HEK293T (cell line): ENCODE measurements around the gene HEXIM1.

Experiments
- BHLHE40 ChIP-seq: fragments of 450-650 bp; IDR thresholded peaks from 2 replicates; pipeline ENCODE4 v1.6.1; 2016; ENCODE audit warnings: mild to moderate bottlenecking, moderate library complexity, borderline replicate concordance
- CTBP1 ChIP-seq: fragments of 450-650 bp; IDR thresholded peaks from 2 replicates; pipeline ENCODE4 v1.6.1; 2016; ENCODE audit warnings: borderline replicate concordance
- ELF4 ChIP-seq: fragments of 450-650 bp; IDR thresholded peaks from 2 replicates; pipeline ENCODE4 v1.6.1; 2017; ENCODE audit warnings: antibody characterized with exemption
- FOXM1 ChIP-seq: fragments of 450-650 bp; IDR thresholded peaks from 2 replicates; pipeline ENCODE4 v1.6.1; 2017; ENCODE audit warnings: mild to moderate bottlenecking, borderline replicate concordance
- HDGF ChIP-seq: fragments of 450-650 bp; IDR thresholded peaks from 2 replicates; pipeline ENCODE4 v1.6.1; 2017; ENCODE audit warnings: antibody characterized with exemption, borderline replicate concordance
- NFRKB ChIP-seq: fragments of 450-650 bp; IDR thresholded peaks from 2 replicates; pipeline ENCODE4 v1.6.1; 2016; ENCODE audit warnings: mild to moderate bottlenecking, moderate library complexity
- SP1 ChIP-seq: fragments of 450-650 bp; IDR thresholded peaks from 2 replicates; pipeline ENCODE4 v1.6.1; 2017
- SUZ12 ChIP-seq: fragments of 450-650 bp; IDR thresholded peaks from 2 replicates; pipeline ENCODE4 v1.6.1; 2016; ENCODE audit warnings: mild to moderate bottlenecking
- ZNF384 ChIP-seq: fragments of 450-650 bp; IDR thresholded peaks from 2 replicates; pipeline ENCODE4 v1.6.1; 2016

GRCh38 chr17:45115015-45115625 is 33.2 kb upstream of the HEXIM1 start:
- no peak for TF ChIP-seq SUZ12
- no peak for TF ChIP-seq ZNF384
- TF ChIP-seq NFRKB = no peak
- no peak for TF ChIP-seq HDGF
- no peak for TF ChIP-seq ELF4
- no peak for TF ChIP-seq BHLHE40
- TF ChIP-seq CTBP1 = no peak
- no peak for TF ChIP-seq SP1
- TF ChIP-seq FOXM1 = no peak
